CD4-positive, alpha-beta T cell (primary cell): Measurements from ENCODE around the gene RBX1. TPM values are rescaled to one million over a fixed set of nuclear protein-coding genes. Genes with fewer than 3 reads are reported as not detected.

Experiments
- ATAC-seq: fragments of 200-7000 bp; cut with Tn5 transposase; one replicate; pipeline ENCODE4 v1.10.0; 2022; ENCODE audit warnings: mild to moderate bottlenecking; ENCODE audit not compliant: poor library complexity
- CTCF ChIA-PET: fragments of 350-600 bp; sonication (Branson Sonifier 250); formaldehyde crosslinking; loops from one replicate; lab custom pipeline; 2021; ENCODE audit warnings: antibody characterized with exemption, inconsistent platforms; lab: Charles Lee
- POLR2A ChIA-PET: fragments of 350-600 bp; sonication (Branson Sonifier 250); formaldehyde crosslinking; loops from one replicate; lab custom pipeline; 2021; ENCODE audit warnings: antibody characterized with exemption, inconsistent platforms; lab: Charles Lee
- DNase-seq, 14 experiments: peaks; one replicate each; pipeline ENCODE4 v3.0.0-alpha.2; 2013 to 2020; ENCODE audit warnings: mixed read lengths in 2 of 14
- H3K27ac ChIP-seq, 2 donors: one replicate each; pipeline versions ENCODE4 v1.5.1 to v1.7.0; 2013; ENCODE audit warnings: low read length in 2 of 2, low read depth in 1 of 2, mild to moderate bottlenecking in 1 of 2
- H3K27me3 ChIP-seq, 2 experiments: 1 replicate in 1 of 2; 2 replicates in 1 of 2; pipeline versions ENCODE4 v1.6.1 to v1.7.0; 2013; ENCODE audit warnings: low read length in 2 of 2, control low read depth in 1 of 2, mild to moderate bottlenecking in 1 of 2, moderate library complexity in 1 of 2; ENCODE audit not compliant: insufficient read depth in 2 of 2, control insufficient read depth in 1 of 2
- H3K36me3 ChIP-seq: one replicate; pipeline ENCODE4 v1.6.1; 2013; ENCODE audit warnings: low read length, control low read depth; ENCODE audit not compliant: insufficient read depth
- H3K4me1 ChIP-seq: one replicate; pipeline ENCODE4 v1.6.1; 2013; ENCODE audit warnings: low read length, control low read depth; ENCODE audit not compliant: insufficient read depth
- H3K4me3 ChIP-seq: one replicate; pipeline ENCODE4 v1.5.1; 2013; ENCODE audit warnings: mild to moderate bottlenecking, low read length, moderate library complexity
- H3K9me3 ChIP-seq, 2 experiments: 1 replicate in 1 of 2; 2 replicates in 1 of 2; pipeline versions ENCODE4 v1.6.1 to v1.7.0; 2013; ENCODE audit warnings: low read length in 2 of 2, mild to moderate bottlenecking in 2 of 2, control low read depth in 1 of 2, moderate library complexity in 1 of 2; ENCODE audit not compliant: control insufficient read depth in 1 of 2, insufficient read depth in 1 of 2
- H3K27ac Mint-ChIP-seq: one replicate; pipeline ENCODE4 v1.8.0; 2020; ENCODE audit warnings: mixed read lengths
- H3K27me3 Mint-ChIP-seq: one replicate; pipeline ENCODE4 v1.8.0; 2021; ENCODE audit warnings: mixed read lengths
- H3K36me3 Mint-ChIP-seq: one replicate; pipeline ENCODE4 v1.8.0; 2021; ENCODE audit warnings: low read depth, mixed read lengths
- H3K4me1 Mint-ChIP-seq: one replicate; pipeline ENCODE4 v1.8.0; 2021; ENCODE audit warnings: low read depth, mixed read lengths
- H3K4me3 Mint-ChIP-seq: one replicate; pipeline ENCODE4 v1.8.0; 2020; ENCODE audit warnings: mild to moderate bottlenecking, mixed read lengths
- H3K9me3 Mint-ChIP-seq: one replicate; pipeline ENCODE4 v1.8.0; 2020; ENCODE audit warnings: mixed read lengths
- intact Hi-C, 2 experiments: fragments of 100-400 bp; cut with DNase I in 1 of 2; cut with micrococcal nuclease in 1 of 2; formaldehyde crosslinking; loops; one replicate each; pipeline versions ENCODE4 v1.15.1 to v1.9.0; 2023 to 2025; cut with DNase I, micrococcal nuclease
- total RNA-seq, 174 experiments: library from RNA in 2 of 174; stranded (reverse) in 2 of 174; gene quantifications; one replicate each; pipeline ENCODE4 v1.2.3 and lab custom pipeline; 2021 to 2026
- TF ChIP-seq, protein P1 (sequence below): fragments of 200-600 bp; IDR thresholded peaks from one replicate; pipeline ENCODE4 v1.8.0; 2022; ENCODE audit warnings: antibody characterized with exemption, mild to moderate bottlenecking

RBX1 gene
- total RNA-seq, 2 experiments from 2014 or later: 19.8 to 21.6 TPM

DNA sequence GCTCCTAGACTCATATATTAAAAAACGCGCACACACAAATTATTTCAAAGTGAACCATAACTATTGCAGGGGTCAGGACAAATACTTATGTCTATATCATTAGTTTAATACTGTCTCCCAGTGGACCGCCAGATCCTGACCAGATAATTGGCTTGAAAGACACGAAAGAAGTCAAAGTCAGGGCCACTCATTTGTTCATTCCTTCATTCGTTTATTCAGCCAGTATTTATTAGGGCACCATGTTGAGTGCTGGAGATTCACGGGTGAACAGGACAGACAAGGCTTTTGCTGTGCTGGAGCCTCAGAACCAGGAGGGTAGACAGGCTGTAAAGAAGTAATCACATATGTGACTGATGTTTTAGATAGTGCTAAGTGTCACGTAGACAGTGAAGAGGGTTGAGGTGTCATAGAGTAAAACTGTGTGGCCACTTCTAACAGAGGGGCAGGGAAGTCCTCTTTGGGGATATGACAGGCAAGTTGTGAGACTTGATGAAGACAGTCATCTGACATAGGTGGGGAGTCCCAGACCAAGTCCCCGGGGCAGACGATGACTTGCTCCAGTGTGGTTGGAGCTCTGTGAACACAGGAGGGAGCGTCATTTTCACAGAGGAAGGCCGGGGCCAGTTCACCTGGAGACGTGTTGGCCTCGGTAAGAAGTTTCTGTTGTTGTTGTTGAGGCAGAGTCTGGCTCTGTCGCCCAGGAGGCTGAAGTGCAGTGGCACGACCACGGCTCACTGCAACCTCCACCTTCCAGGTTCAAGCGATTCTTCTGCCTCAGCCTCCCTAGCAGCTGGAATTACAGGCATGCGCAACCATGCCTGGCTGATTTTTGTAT, 25.9 kb downstream of the RBX1 start:
- Mint-ChIP-seq H3K27ac (no peak overlapping the region), H3K36me3 (peaks cover 11% of the 10 kb centered on the region), H3K9me3 (no peaks in the 10 kb centered on the region), H3K27me3 (no peaks in the 10 kb centered on the region), H3K4me1 (no peaks in the 10 kb centered on the region), H3K4me3 (no peak overlapping the region)
- Histone ChIP-seq H3K36me3 (peaks cover 11% of the 10 kb centered on the region), H3K4me1 (no peaks in the 10 kb centered on the region), H3K4me3 (no peak overlapping the region), H3K27ac (no peak overlapping the region), H3K27me3 (no peaks in the 10 kb centered on the region), H3K9me3 (no peaks in the 10 kb centered on the region)
- ATAC-seq (no peak), DNase-seq (no peak)
- intact Hi-C loops: no loop called here
- POLR2A ChIA-PET: no interaction called here
- CTCF ChIA-PET: interaction anchor here (1.1 kb wide), 1 partner anchor 11 kb away, joined by 3 read pairs; no protein-coding TSS in a partner anchor
- TF ChIP-seq, protein P1, sequence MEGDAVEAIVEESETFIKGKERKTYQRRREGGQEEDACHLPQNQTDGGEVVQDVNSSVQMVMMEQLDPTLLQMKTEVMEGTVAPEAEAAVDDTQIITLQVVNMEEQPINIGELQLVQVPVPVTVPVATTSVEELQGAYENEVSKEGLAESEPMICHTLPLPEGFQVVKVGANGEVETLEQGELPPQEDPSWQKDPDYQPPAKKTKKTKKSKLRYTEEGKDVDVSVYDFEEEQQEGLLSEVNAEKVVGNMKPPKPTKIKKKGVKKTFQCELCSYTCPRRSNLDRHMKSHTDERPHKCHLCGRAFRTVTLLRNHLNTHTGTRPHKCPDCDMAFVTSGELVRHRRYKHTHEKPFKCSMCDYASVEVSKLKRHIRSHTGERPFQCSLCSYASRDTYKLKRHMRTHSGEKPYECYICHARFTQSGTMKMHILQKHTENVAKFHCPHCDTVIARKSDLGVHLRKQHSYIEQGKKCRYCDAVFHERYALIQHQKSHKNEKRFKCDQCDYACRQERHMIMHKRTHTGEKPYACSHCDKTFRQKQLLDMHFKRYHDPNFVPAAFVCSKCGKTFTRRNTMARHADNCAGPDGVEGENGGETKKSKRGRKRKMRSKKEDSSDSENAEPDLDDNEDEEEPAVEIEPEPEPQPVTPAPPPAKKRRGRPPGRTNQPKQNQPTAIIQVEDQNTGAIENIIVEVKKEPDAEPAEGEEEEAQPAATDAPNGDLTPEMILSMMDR: no peak

DNA sequence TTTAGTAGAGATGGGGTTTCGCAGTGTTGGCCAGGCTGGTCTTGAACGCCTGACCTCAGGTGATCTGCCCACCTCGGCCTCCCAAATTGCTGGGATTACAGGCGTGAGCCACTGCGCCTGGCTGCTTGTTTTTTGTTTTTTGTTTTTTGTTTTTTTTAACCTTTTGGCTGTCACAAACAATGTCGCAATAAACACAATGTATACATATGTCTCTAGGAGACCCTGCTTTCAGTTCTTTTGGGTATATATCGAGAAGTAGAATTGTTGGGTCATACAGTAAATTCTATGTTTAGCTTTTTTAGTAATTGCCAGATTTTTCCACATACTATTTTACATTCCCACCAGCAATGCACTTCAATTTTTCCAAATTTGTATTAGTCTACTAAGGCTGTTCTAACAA, 28.0 kb downstream of the RBX1 start:
- CTCF ChIA-PET: interaction anchor here (0.9 kb wide), 1 partner anchor 30 kb away, joined by 3 read pairs; no protein-coding TSS in a partner anchor
- Histone ChIP-seq H3K4me3 (no peak overlapping the region), H3K4me1 (no peaks in the 10 kb centered on the region), H3K27me3 (no peaks in the 10 kb centered on the region), H3K27ac (no peak overlapping the region), H3K36me3 (no peaks in the 10 kb centered on the region), H3K9me3 (no peaks in the 10 kb centered on the region)
- Mint-ChIP-seq H3K27me3 (no peaks in the 10 kb centered on the region), H3K27ac (no peak overlapping the region), H3K4me3 (no peak overlapping the region), H3K9me3 (no peaks in the 10 kb centered on the region), H3K36me3 (no peaks in the 10 kb centered on the region), H3K4me1 (no peaks in the 10 kb centered on the region)
- POLR2A ChIA-PET: no interaction called here
- TF ChIP-seq, protein P1: no peak
- DNase-seq (no peak), ATAC-seq (no peak)
- intact Hi-C loops: no loop called here

DNA sequence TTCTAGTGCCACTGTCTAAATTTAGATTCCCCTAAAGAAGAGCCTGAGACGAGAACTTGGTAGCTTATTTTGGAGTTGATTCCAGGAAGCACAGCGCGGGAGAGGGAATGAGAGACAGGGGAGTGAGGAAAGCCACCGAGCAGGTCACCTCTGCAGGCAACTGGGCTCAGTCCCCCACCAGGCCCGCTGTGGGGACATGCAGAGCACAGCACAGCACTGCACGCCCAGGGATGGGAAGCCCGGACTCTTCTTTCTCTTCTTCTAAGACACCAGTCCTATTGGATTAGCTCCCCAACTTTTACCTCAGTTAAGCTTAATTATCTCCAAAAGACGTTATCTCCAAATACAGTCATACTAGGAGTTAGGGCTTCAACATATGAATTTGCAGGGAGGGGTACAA, 28.7 kb downstream of the RBX1 start:
- ATAC-seq (no peak), DNase-seq (no peak)
- H3K36me3 Mint-ChIP-seq: no peaks in the 10 kb centered on the region
- no peak overlapping the region for H3K4me3 Mint-ChIP-seq
- H3K36me3 ChIP-seq: no peaks in the 10 kb centered on the region
- H3K27ac Mint-ChIP-seq: no peak overlapping the region
- H3K27ac ChIP-seq: no peak overlapping the region
- no peaks in the 10 kb centered on the region for H3K27me3 Mint-ChIP-seq
- no peak overlapping the region for H3K4me3 ChIP-seq
- no peaks in the 10 kb centered on the region for H3K4me1 Mint-ChIP-seq
- no peaks in the 10 kb centered on the region for H3K9me3 ChIP-seq
- TF ChIP-seq, protein P1: no peak
- POLR2A ChIA-PET: no interaction called here
- CTCF ChIA-PET: interaction anchor here (0.9 kb wide), 1 partner anchor 29 kb away, joined by 3 read pairs; no protein-coding TSS in a partner anchor
- H3K9me3 Mint-ChIP-seq: no peaks in the 10 kb centered on the region
- no peaks in the 10 kb centered on the region for H3K4me1 ChIP-seq
- H3K27me3 ChIP-seq: no peaks in the 10 kb centered on the region
- intact Hi-C loops: no loop called here
